Measurements from ENCODE around the gene ZDHHC11. TPM values are rescaled to one million over a fixed set of nuclear protein-coding genes. Genes with fewer than 3 reads are reported as not detected.
A peak's percentile ranks its signal among the peaks of the same experiment; 100 is the strongest.
"Not testable (repeated sequence)": the region's sequence is repeated elsewhere in the genome, so short reads cannot be mapped to it uniquely, and the experiment has no call there.

ZDHHC11 gene
- total RNA-seq, 1 experiment from 2014 or later: 3.6 TPM

DNA sequence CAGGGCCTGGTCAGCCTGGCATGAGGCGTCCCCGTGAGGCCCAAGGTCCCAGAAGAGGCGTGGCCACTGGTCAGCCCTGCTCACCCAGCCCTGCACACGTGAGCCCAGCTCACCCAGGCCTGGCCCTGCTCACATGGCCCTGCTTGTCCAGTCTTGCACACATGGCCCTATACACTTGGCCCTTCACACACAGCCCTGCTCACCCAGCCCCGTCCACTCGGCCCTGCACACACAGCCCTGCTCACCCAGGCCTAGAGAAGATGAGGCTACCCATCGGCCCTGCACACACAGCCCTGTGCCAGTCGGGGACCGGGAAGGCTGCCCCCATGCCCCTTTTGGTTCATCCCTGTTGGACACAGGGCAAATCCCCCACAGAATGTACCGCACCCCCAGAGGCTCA is 94.6 kb downstream of the ZDHHC11 start:
- no peaks in the 10 kb centered on the region for H3K9me3 Mint-ChIP-seq (ENCODE audit: unreplicated experiment)
- POLR2A ChIA-PET: no interaction called here
- CTCF ChIA-PET: no interaction called here
- H3K4me3 Mint-ChIP-seq (ENCODE audit: unreplicated experiment): no peak overlapping the region
- H3K27me3 Mint-ChIP-seq (ENCODE audit: insufficient read depth, unreplicated experiment): no peaks in the 10 kb centered on the region
- H3K27ac Mint-ChIP-seq (ENCODE audit: unreplicated experiment): no peak overlapping the region
- peaks cover 10% of the 10 kb centered on the region for H3K4me1 Mint-ChIP-seq (ENCODE audit: low read depth, unreplicated experiment)
- Histone ChIP-seq H3K36me3 (ENCODE audit: control insufficient read depth, insufficient read depth, low read length) (no peaks in the 10 kb centered on the region), H3K4me1 (peaks cover 6% of the 10 kb centered on the region; the same call in 1 of the 2 replicates), H3K27me3 (replicated peaks; ENCODE audit: control insufficient read depth, insufficient read depth, low read length) (no peaks in the 10 kb centered on the region), H3K9me3 (no peaks in the 10 kb centered on the region), H3K4me3 (ENCODE audit: low read depth, low read length) (no peak overlapping the region)
- intact Hi-C loops (cut with micrococcal nuclease; ENCODE audit: unreplicated experiment): no loop called here
- BruUV-seq (replicated peaks): no TSS peak
- no peaks in the 10 kb centered on the region for H3K36me3 Mint-ChIP-seq (ENCODE audit: insufficient read depth, unreplicated experiment)
- no peak for DNase-seq
- TF ChIP-seq, protein P1, sequence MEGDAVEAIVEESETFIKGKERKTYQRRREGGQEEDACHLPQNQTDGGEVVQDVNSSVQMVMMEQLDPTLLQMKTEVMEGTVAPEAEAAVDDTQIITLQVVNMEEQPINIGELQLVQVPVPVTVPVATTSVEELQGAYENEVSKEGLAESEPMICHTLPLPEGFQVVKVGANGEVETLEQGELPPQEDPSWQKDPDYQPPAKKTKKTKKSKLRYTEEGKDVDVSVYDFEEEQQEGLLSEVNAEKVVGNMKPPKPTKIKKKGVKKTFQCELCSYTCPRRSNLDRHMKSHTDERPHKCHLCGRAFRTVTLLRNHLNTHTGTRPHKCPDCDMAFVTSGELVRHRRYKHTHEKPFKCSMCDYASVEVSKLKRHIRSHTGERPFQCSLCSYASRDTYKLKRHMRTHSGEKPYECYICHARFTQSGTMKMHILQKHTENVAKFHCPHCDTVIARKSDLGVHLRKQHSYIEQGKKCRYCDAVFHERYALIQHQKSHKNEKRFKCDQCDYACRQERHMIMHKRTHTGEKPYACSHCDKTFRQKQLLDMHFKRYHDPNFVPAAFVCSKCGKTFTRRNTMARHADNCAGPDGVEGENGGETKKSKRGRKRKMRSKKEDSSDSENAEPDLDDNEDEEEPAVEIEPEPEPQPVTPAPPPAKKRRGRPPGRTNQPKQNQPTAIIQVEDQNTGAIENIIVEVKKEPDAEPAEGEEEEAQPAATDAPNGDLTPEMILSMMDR (IDR thresholded peaks at IDR 0.05; ENCODE audit: insufficient read depth in 1 of 2, low read depth in 1 of 2, low read length in 1 of 2, severe bottlenecking in 1 of 2, unreplicated experiment in 1 of 2): no peak

DNA sequence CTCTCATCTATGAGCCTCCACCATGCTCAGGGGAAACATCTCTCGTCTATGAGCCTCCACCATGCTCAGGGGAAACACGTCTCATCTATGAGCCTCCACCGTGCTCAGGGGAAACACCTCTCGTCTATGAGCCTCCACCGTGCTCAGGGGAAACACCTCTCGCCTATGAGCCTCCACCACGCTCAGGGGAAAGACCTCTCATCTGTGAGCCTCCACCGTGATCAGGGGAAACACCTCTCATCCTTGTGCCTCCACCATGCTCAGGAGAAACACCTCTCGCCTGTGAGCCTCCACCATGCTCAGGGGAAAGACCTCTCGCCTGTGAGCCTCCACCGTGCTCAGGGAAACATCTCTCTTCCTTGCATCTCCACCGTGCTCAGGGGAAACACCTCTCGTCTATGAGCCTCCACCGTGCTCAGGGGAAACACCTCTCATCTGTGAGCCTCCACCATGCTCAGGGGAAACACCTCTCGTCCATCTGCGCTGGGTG is 96.6 kb downstream of the ZDHHC11 start:
- H3K27me3 Mint-ChIP-seq (ENCODE audit: insufficient read depth, unreplicated experiment); H3K36me3 Mint-ChIP-seq (ENCODE audit: insufficient read depth, unreplicated experiment); intact Hi-C loops (cut with micrococcal nuclease; ENCODE audit: unreplicated experiment); H3K4me1 ChIP-seq; H3K27ac Mint-ChIP-seq (ENCODE audit: unreplicated experiment); H3K4me3 Mint-ChIP-seq (ENCODE audit: unreplicated experiment); CTCF ChIA-PET; H3K9me3 ChIP-seq; BruUV-seq (replicated peaks); H3K36me3 ChIP-seq (ENCODE audit: control insufficient read depth, insufficient read depth, low read length); H3K4me1 Mint-ChIP-seq (ENCODE audit: low read depth, unreplicated experiment); H3K27me3 ChIP-seq (replicated peaks; ENCODE audit: control insufficient read depth, insufficient read depth, low read length); H3K9me3 Mint-ChIP-seq (ENCODE audit: unreplicated experiment); H3K4me3 ChIP-seq (ENCODE audit: low read depth, low read length); POLR2A ChIA-PET: not testable (repeated sequence)
- peak in 1 of 2 experiments; percentile 36 for DNase-seq

DNA sequence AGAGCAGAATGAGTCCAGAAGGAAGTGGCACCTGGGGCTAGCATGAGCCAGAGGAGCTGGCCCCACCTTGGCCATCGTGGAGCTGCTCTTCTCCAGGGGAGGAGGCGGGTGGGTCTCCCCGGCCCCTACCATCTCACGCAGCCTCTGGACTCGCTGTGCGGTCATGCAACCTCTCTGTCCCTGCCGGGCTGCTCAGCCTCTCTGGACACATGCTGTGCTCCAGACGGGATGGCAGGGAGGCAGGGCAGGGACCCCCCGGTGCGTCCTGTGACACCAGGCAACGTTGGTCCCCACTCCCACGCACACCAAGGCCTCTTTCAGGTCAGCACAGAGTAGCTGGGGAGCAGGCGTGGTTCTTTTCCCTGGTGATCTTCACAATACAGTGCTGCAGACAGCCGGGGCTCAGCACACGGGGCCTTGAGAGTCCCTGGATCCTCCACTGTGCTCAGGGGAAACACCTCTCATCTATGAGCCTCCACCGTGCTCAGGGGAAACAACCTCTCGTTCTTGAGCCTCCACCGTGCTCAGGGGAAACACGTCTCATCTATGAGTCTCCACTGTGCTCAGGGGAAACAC is 97.1 kb downstream of the ZDHHC11 start:
- H3K27me3 ChIP-seq (replicated peaks; ENCODE audit: control insufficient read depth, insufficient read depth, low read length); H3K27me3 Mint-ChIP-seq (ENCODE audit: insufficient read depth, unreplicated experiment); H3K36me3 Mint-ChIP-seq (ENCODE audit: insufficient read depth, unreplicated experiment); H3K27ac Mint-ChIP-seq (ENCODE audit: unreplicated experiment); H3K9me3 ChIP-seq; BruUV-seq (replicated peaks); H3K4me3 ChIP-seq (ENCODE audit: low read depth, low read length); H3K36me3 ChIP-seq (ENCODE audit: control insufficient read depth, insufficient read depth, low read length); H3K9me3 Mint-ChIP-seq (ENCODE audit: unreplicated experiment); POLR2A ChIA-PET; DNase-seq; intact Hi-C loops (cut with micrococcal nuclease; ENCODE audit: unreplicated experiment); H3K4me3 Mint-ChIP-seq (ENCODE audit: unreplicated experiment); H3K4me1 ChIP-seq; CTCF ChIA-PET; H3K4me1 Mint-ChIP-seq (ENCODE audit: low read depth, unreplicated experiment): not testable (repeated sequence)

DNA sequence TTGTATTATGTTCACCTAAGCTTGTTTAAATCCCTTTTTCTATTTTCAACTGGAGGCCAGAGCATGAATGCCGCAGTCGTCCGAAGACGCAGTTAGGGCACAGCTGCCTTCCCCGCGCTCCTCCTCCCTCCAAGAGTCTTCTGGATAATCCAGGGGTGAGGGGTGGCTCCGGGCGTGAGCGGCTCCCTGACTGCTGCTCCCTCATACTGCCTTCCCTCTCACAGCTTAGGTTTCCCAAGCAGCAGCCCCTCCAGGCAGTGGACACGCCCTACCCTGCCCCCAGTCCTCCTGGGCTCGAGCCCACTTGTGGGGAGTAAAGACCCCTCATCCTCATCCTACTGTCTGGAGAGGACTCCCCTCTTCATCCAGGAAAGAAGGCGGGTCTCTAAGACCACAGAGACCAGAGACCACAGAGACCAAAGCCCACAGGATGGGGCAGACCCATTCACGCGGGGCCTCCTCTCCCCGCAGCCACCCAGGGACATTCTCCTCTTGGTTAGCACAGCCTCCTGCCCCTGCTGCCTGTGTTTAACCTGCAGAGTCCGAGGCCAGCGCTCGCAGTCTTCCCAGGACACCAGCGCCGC is 98.2 kb downstream of the ZDHHC11 start:
- intact Hi-C loops (cut with micrococcal nuclease; ENCODE audit: unreplicated experiment); H3K9me3 ChIP-seq; H3K27me3 ChIP-seq (replicated peaks; ENCODE audit: control insufficient read depth, insufficient read depth, low read length); CTCF ChIA-PET; H3K36me3 Mint-ChIP-seq (ENCODE audit: insufficient read depth, unreplicated experiment); POLR2A ChIA-PET; BruUV-seq (replicated peaks); H3K36me3 ChIP-seq (ENCODE audit: control insufficient read depth, insufficient read depth, low read length); H3K4me3 ChIP-seq (ENCODE audit: low read depth, low read length); DNase-seq; H3K4me1 ChIP-seq; H3K4me3 Mint-ChIP-seq (ENCODE audit: unreplicated experiment); H3K27me3 Mint-ChIP-seq (ENCODE audit: insufficient read depth, unreplicated experiment); H3K27ac Mint-ChIP-seq (ENCODE audit: unreplicated experiment); H3K9me3 Mint-ChIP-seq (ENCODE audit: unreplicated experiment); H3K4me1 Mint-ChIP-seq (ENCODE audit: low read depth, unreplicated experiment): not testable (repeated sequence)

DNA sequence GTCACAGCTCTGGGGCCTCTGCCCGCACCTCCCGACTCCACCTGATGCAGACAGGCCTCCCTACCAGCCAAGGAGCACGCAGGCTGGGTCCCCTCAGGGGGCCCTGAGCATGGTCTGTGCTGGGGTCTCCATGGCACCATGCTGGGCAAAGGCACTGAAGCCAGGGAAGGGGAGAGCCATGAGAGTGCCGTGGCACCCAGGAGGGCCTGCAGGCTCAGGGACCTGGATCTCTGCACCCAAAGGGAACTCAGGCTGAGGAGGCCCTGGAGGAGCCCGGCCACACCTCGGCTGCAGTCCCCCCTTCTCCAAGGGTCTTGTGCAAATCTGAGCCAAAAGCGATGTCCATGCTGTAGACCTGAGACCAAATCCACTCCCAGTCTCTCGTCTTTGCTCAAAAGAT is 98.8 kb downstream of the ZDHHC11 start:
- H3K27me3 Mint-ChIP-seq (ENCODE audit: insufficient read depth, unreplicated experiment); H3K4me1 ChIP-seq; H3K27me3 ChIP-seq (replicated peaks; ENCODE audit: control insufficient read depth, insufficient read depth, low read length); BruUV-seq (replicated peaks); POLR2A ChIA-PET; intact Hi-C loops (cut with micrococcal nuclease; ENCODE audit: unreplicated experiment); H3K9me3 Mint-ChIP-seq (ENCODE audit: unreplicated experiment); H3K4me3 Mint-ChIP-seq (ENCODE audit: unreplicated experiment); H3K27ac Mint-ChIP-seq (ENCODE audit: unreplicated experiment); H3K36me3 ChIP-seq (ENCODE audit: control insufficient read depth, insufficient read depth, low read length); H3K4me1 Mint-ChIP-seq (ENCODE audit: low read depth, unreplicated experiment); H3K4me3 ChIP-seq (ENCODE audit: low read depth, low read length); H3K9me3 ChIP-seq; DNase-seq; CTCF ChIA-PET; H3K36me3 Mint-ChIP-seq (ENCODE audit: insufficient read depth, unreplicated experiment): not testable (repeated sequence)
